ENCODE measurements around the gene FHIT. TPM values are rescaled to one million over a fixed set of nuclear protein-coding genes. Genes with fewer than 3 reads are reported as not detected.

FHIT gene
- total RNA-seq, 1 donor from 2014 or later: 22.6 TPM

DNA sequence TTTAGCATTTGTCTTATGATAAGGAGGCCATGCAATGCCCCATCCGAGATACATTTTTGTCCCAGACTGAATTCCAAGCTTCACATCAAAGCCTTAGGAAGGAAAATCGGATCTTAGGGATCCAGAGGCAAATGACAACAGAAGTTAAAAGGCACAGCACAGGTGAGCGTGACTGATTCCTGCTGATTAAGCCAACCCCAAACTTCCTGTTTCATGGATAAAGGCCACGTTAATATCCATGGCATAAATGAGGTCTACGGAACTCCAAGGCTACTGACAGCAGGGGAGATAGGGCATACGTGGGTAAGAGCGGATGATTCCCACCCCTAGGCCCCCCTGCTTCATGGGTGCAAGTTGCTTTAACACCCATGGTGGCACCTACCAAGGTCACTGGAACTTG lies 471.6 kb downstream of the FHIT start:
- DNase-seq (ENCODE audit: low spot score): no peak
- Mint-ChIP-seq H3K36me3 (ENCODE audit: low read depth) (no peaks in the 10 kb centered on the region), H3K4me1 (ENCODE audit: low read depth) (no peaks in the 10 kb centered on the region), H3K9me3 (peaks cover 18% of the 10 kb centered on the region), H3K27me3 (ENCODE audit: insufficient read depth) (no peaks in the 10 kb centered on the region), H3K4me3 (no peak overlapping the region), H3K27ac (no peak overlapping the region)
- intact Hi-C loops (cut with micrococcal nuclease): no loop called here

DNA sequence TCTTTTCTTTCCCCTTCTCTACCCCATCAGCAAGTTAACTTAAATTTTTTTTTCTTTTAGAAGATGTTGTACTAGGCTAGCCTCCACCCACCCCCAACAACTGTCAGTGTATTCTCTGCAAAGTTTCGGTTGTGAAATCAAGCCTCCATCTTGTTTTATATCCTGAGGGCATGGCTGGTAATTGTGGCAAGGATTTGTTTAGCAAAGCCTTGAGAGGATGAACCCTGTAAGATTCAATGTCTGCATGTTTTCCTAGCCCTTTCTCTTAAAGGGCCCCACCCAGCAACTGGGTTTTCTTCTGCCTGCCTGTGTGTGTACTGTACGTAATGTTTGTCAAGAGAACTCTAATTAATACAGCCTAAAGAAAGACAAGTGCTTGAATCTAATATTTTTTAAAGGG lies 475.3 kb downstream of the FHIT start:
- DNase-seq (ENCODE audit: low spot score): no peak

DNA sequence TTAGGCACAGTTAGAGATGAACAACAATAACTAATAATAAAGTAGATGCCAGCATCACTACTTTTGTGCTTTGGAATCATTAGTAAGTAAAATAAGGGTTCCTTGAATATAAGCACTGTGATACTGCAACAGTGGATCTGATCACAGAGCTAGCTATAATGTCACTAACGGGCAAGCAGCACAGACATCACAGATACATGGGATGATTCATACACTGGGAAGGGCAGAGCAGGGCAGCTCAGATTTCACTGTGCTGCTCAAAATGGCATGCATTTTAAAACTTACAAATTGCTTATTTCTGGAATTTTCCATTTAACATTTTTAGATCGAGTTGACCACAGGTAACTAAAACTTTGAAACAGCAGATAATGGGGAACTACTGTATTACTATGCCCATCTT lies 476.6 kb downstream of the FHIT start:
- Mint-ChIP-seq H3K36me3 (ENCODE audit: low read depth) (no peaks in the 10 kb centered on the region), H3K4me1 (ENCODE audit: low read depth) (no peaks in the 10 kb centered on the region), H3K27me3 (ENCODE audit: insufficient read depth) (no peaks in the 10 kb centered on the region)

More for the DNA sequence above, 475.3 kb downstream of the FHIT start:
- Mint-ChIP-seq H3K4me3 (no peak overlapping the region), H3K27me3 (ENCODE audit: insufficient read depth) (no peaks in the 10 kb centered on the region), H3K4me1 (ENCODE audit: low read depth) (no peaks in the 10 kb centered on the region), H3K27ac (no peak overlapping the region), H3K9me3 (peaks cover 11% of the 10 kb centered on the region), H3K36me3 (ENCODE audit: low read depth) (no peaks in the 10 kb centered on the region)
- intact Hi-C loops (cut with micrococcal nuclease): no loop called here

DNA sequence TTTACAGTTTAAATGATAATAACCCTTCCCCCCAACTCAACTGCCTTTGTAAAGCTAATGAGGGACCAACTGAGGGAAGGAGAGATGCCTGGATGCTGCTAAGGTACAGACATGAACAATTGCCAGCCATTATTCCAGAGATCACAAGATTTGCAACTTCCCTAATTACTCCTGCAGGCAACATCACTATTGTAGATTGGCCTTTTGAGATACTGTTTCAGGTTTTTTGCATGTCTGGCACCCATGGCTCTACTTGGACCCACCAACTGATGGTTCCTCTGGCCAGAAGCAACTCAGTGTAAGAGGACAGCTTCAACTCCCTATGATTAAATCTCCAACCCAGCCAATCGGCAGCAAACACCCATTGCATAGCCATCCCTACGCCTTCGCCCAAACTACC lies 478.7 kb downstream of the FHIT start:
- intact Hi-C loops (cut with micrococcal nuclease): no loop called here
- Mint-ChIP-seq H3K27ac (no peak overlapping the region), H3K4me1 (ENCODE audit: low read depth) (no peaks in the 10 kb centered on the region)

More for the DNA sequence above, 476.6 kb downstream of the FHIT start:
- Mint-ChIP-seq H3K27ac (no peak overlapping the region), H3K9me3 (peaks cover 11% of the 10 kb centered on the region), H3K4me3 (no peak overlapping the region)
- DNase-seq (ENCODE audit: low spot score): no peak
- intact Hi-C loops (cut with micrococcal nuclease): no loop called here

DNA sequence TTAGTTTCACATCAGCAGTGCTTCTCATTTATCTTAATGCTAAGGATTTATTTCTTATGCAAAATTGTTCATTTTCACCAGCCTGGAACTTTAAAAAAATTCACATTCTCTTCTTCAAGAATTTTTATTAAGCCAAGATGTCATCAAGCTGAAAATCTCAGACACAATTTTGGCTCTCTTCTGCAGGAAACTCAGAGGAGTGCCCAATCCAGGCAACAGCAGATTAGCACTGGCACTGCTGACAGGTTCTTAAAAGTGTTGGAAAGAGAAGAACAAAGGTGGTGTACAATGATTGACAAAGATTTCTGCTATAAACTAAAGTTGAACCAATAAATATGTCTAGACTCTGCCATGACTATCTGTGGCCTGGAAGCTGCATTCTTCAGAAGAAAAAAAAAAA lies 479.5 kb downstream of the FHIT start:
- H3K36me3 Mint-ChIP-seq (ENCODE audit: low read depth): no peaks in the 10 kb centered on the region
- no peak overlapping the region for H3K4me3 Mint-ChIP-seq

More for the DNA sequence above, 478.7 kb downstream of the FHIT start:
- Mint-ChIP-seq H3K9me3 (peaks cover 11% of the 10 kb centered on the region), H3K27me3 (ENCODE audit: insufficient read depth) (no peaks in the 10 kb centered on the region), H3K36me3 (ENCODE audit: low read depth) (no peaks in the 10 kb centered on the region), H3K4me3 (no peak overlapping the region)
- no peak for DNase-seq (ENCODE audit: low spot score)

DNA sequence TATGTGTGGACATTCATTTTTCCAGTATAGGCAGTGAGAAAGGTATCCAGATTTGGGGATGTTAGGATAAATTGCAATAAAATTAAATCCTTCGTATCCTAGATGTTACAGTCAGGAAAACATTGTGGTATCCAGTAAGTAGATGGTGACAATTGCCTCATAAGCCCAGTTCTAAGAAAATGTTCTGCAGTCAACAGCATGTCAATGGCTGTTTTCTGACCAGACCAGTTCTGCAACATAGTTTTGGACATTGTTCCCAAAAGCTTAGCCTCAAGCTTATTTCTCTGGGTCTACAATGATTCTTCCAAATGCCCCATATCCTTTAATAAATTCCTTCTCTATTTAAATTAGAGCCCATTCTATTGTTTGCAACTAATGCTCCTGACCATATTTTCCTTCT lies 480.7 kb downstream of the FHIT start:
- Mint-ChIP-seq H3K27ac (no peak overlapping the region), H3K9me3 (no peaks in the 10 kb centered on the region)
- DNase-seq (ENCODE audit: low spot score): no peak

More for the DNA sequence above, 479.5 kb downstream of the FHIT start:
- Mint-ChIP-seq H3K27me3 (ENCODE audit: insufficient read depth) (no peaks in the 10 kb centered on the region), H3K27ac (no peak overlapping the region), H3K9me3 (peaks cover 11% of the 10 kb centered on the region), H3K4me1 (ENCODE audit: low read depth) (no peaks in the 10 kb centered on the region)
- intact Hi-C loops (cut with micrococcal nuclease): no loop called here
- no peak for DNase-seq (ENCODE audit: low spot score)

DNA sequence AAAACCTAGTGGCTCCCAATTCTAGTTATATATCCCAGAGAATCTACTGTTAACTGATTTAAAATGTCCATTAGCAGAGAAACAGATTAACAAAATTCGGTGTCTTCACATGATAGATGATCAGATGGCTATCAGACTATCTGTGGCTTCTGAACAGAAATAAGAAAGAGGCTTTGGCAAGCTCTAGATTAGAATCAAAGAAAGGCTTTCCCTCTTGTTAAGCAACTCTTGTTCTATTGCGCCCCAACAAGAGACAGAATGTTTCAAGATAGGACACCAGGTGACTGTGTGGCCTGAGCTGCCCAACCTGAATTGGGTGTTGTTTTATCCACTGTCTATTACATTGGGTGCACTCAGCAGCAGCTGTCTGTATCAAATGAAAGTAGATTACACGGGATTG lies 483.7 kb downstream of the FHIT start:
- no peaks in the 10 kb centered on the region for H3K9me3 Mint-ChIP-seq
- intact Hi-C loops (cut with micrococcal nuclease): no loop called here
- no peak overlapping the region for H3K4me3 Mint-ChIP-seq

More for the DNA sequence above, 480.7 kb downstream of the FHIT start:
- no peaks in the 10 kb centered on the region for H3K4me1 Mint-ChIP-seq (ENCODE audit: low read depth)
- H3K4me3 Mint-ChIP-seq: no peak overlapping the region
- no peaks in the 10 kb centered on the region for H3K27me3 Mint-ChIP-seq (ENCODE audit: insufficient read depth)
- H3K36me3 Mint-ChIP-seq (ENCODE audit: low read depth): no peaks in the 10 kb centered on the region
- intact Hi-C loops (cut with micrococcal nuclease): no loop called here

DNA sequence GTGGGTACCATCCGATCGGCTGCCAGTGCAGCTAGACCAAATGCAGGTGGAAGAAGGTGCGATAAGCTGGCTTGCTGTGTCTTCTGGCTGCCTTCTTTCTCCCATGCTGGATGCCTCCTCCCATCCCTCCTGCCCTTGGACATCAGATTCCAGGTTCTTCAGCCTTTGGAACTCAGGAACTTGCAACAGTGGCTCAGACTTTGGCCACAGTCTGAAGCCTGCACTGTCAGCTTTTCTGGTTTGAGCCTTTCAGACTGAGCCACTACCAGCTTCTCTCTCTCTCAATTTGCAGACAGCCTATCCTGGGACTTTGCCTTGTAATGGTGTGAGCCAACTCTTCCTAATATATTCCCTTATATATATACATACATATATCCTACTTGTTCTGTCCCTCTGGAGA lies 485.5 kb downstream of the FHIT start:
- no peaks in the 10 kb centered on the region for H3K4me1 Mint-ChIP-seq (ENCODE audit: low read depth)
- intact Hi-C loops (cut with micrococcal nuclease): no loop called here
- H3K27ac Mint-ChIP-seq: no peak overlapping the region
- no peaks in the 10 kb centered on the region for H3K36me3 Mint-ChIP-seq (ENCODE audit: low read depth)
- no peaks in the 10 kb centered on the region for H3K9me3 Mint-ChIP-seq
- DNase-seq (ENCODE audit: low spot score): no peak
- no peaks in the 10 kb centered on the region for H3K27me3 Mint-ChIP-seq (ENCODE audit: insufficient read depth)
- H3K4me3 Mint-ChIP-seq: no peak overlapping the region

More for the DNA sequence above, 483.7 kb downstream of the FHIT start:
- DNase-seq (ENCODE audit: low spot score): no peak
- H3K4me1 Mint-ChIP-seq (ENCODE audit: low read depth): no peaks in the 10 kb centered on the region
- no peaks in the 10 kb centered on the region for H3K36me3 Mint-ChIP-seq (ENCODE audit: low read depth)
- H3K27ac Mint-ChIP-seq: no peak overlapping the region
- no peaks in the 10 kb centered on the region for H3K27me3 Mint-ChIP-seq (ENCODE audit: insufficient read depth)

DNA sequence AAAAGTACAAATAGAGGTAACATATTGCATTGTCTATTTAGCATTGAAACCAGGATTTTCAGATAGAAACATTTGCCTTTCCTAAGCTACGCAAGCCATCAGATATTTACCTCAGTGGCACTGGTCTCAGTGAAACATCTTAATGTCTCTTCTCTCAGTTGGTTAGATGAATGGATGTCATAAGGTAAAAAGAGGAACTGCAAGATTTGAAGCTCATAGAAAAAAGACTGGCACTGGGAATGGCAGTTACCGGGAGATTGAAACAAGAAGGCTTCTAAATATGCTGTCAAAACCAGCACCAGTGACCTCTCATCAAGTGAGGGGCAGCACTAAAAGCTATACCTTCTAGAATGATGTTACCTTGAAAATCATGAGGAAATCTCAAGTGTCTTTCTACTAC lies 486.4 kb downstream of the FHIT start:
- peaks cover 3% of the 10 kb centered on the region for H3K4me1 Mint-ChIP-seq (ENCODE audit: low read depth)
- H3K27ac Mint-ChIP-seq: no peak overlapping the region
- peaks cover 2% of the 10 kb centered on the region for H3K9me3 Mint-ChIP-seq
- peaks cover 2% of the 10 kb centered on the region for H3K27me3 Mint-ChIP-seq (ENCODE audit: insufficient read depth)
- no peak overlapping the region for H3K4me3 Mint-ChIP-seq
- intact Hi-C loops (cut with micrococcal nuclease): no loop called here
- no peaks in the 10 kb centered on the region for H3K36me3 Mint-ChIP-seq (ENCODE audit: low read depth)
- DNase-seq (ENCODE audit: low spot score): no peak

DNA sequence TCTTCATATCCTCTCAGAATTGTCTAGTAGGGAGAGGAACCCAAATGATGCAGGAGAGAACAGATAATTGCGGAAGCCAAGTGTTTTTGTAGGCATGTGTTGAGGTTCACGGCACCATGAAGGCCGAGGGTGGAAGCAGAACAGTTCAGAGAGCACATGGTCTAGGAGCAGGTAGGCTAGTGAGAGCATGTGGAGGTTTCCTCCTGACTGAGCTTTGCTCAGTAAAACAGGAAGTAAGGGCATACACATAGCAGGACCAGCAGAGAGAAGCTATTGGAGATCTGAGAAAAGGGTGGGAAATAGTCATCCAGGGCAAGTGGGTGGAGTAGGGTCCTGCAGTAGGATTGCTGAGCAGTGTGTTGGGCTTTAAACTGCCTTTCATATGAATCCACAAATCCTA lies 491.1 kb downstream of the FHIT start:
- Mint-ChIP-seq H3K9me3 (peaks cover 4% of the 10 kb centered on the region), H3K36me3 (ENCODE audit: low read depth) (no peaks in the 10 kb centered on the region), H3K4me3 (no peak overlapping the region), H3K27ac (no peak overlapping the region), H3K27me3 (ENCODE audit: insufficient read depth) (peaks cover 2% of the 10 kb centered on the region), H3K4me1 (ENCODE audit: low read depth) (peaks cover 4% of the 10 kb centered on the region)
- intact Hi-C loops (cut with micrococcal nuclease): no loop called here
- no peak for DNase-seq (ENCODE audit: low spot score)

DNA sequence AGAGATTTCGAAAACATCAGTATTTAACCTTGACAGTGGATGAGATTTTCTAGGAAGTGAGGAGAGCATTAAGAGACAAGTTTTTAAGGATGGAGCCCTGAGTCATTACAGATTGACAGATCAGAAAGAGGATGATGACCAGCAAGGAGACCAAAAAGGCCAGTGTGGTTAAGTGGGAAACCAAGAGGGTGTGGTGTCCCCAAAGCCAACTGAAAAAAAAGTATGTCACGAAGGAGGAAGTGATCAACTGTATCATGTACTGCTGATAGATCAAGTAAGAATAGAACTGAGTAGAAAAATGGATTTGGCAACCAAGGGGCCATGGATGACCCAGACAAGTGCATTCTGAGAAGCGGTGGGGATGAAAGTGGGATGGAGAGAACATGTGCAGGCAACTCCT lies 491.8 kb downstream of the FHIT start:
- H3K27me3 Mint-ChIP-seq (ENCODE audit: insufficient read depth): peaks cover 2% of the 10 kb centered on the region
- peaks cover 4% of the 10 kb centered on the region for H3K9me3 Mint-ChIP-seq
- intact Hi-C loops (cut with micrococcal nuclease): no loop called here
- H3K36me3 Mint-ChIP-seq (ENCODE audit: low read depth): no peaks in the 10 kb centered on the region
- H3K4me3 Mint-ChIP-seq: no peak overlapping the region
- H3K27ac Mint-ChIP-seq: no peak overlapping the region
- peaks cover 4% of the 10 kb centered on the region for H3K4me1 Mint-ChIP-seq (ENCODE audit: low read depth)
- DNase-seq (ENCODE audit: low spot score): no peak

DNA sequence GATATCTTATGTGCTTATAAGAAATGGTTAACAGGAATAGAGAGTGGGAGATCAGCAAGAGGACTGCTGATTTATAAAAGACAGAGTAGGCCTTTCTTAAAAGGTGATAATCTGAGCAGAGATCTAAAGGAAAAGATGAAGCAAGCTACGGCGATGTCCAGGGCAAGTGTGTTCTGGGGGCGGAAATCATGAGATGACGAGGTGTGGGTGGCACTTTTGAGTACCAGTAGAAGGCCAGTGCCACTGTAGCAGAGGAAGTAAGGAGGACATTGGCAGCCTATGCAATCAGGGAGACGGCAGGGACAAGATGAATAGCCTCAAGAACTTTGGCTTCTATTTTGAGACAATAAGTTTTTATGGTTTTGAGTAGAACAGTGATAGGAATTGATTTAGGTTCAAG lies 492.4 kb downstream of the FHIT start:
- intact Hi-C loops (cut with micrococcal nuclease): no loop called here
- peaks cover 2% of the 10 kb centered on the region for H3K27me3 Mint-ChIP-seq (ENCODE audit: insufficient read depth)
- no peak overlapping the region for H3K27ac Mint-ChIP-seq
- DNase-seq (ENCODE audit: low spot score): no peak
- no peak overlapping the region for H3K4me3 Mint-ChIP-seq
- H3K4me1 Mint-ChIP-seq (ENCODE audit: low read depth): peaks cover 4% of the 10 kb centered on the region
- no peaks in the 10 kb centered on the region for H3K36me3 Mint-ChIP-seq (ENCODE audit: low read depth)
- peaks cover 4% of the 10 kb centered on the region for H3K9me3 Mint-ChIP-seq

DNA sequence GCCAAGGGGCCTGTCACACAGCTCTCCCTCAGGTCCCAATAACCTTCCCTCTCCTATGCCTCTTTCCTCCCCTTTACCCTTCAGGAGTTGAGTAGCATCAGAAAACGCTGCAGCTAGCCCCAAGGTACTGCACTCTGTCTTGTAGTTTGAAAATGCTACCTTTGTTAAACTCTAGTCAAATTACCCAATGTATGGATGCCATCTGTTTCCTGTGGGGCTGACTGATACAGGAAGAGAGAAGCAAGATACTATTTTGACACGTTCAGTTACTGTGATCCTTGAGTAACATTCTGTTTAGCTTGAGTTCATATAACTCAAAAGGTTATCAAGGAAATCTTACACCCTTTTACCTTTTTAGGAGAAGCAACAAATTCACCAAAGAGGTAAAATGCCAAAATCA lies 493.1 kb downstream of the FHIT start:
- Mint-ChIP-seq H3K4me1 (ENCODE audit: low read depth) (peaks cover 4% of the 10 kb centered on the region), H3K4me3 (no peak overlapping the region), H3K27ac (no peak overlapping the region), H3K9me3 (peaks cover 4% of the 10 kb centered on the region), H3K27me3 (ENCODE audit: insufficient read depth) (peaks cover 2% of the 10 kb centered on the region), H3K36me3 (ENCODE audit: low read depth) (no peaks in the 10 kb centered on the region)
- DNase-seq (ENCODE audit: low spot score): no peak
- intact Hi-C loops (cut with micrococcal nuclease): no loop called here

DNA sequence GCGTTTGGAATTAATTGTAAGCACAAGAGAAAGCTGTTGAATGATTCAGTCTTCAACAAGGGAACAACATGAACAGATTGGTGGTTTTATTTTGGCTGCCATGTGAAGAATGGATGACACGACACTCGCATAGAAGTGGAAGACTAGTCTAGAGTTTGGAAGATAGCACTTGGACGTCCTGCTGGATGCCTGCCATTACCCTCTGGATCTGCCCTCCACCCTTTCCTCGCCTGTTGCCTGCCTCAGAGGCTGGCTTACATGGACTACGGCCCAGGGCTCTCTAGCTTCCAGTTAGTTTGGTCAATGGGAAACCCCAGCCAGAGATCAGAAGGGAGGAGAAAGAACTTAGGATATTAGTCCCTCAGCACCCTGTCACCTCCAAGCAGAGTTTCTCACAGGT lies 493.5 kb downstream of the FHIT start:
- H3K27me3 Mint-ChIP-seq (ENCODE audit: insufficient read depth): peaks cover 2% of the 10 kb centered on the region
- no peaks in the 10 kb centered on the region for H3K36me3 Mint-ChIP-seq (ENCODE audit: low read depth)
- DNase-seq (ENCODE audit: low spot score): no peak
- peaks cover 4% of the 10 kb centered on the region for H3K9me3 Mint-ChIP-seq
- H3K27ac Mint-ChIP-seq: no peak overlapping the region
- no peak overlapping the region for H3K4me3 Mint-ChIP-seq
- peaks cover 4% of the 10 kb centered on the region for H3K4me1 Mint-ChIP-seq (ENCODE audit: low read depth)
- intact Hi-C loops (cut with micrococcal nuclease): no loop called here
